Stimulated activated CD4-positive, alpha-beta T cell treated with anti-CD3 and anti-CD28 coated beads, TNF-alpha, amount 100 ng/mL, for 24 hours (primary cell): ENCODE data around the gene IGSF3.

Experiments used
- DNase-seq, 3 experiments: peaks; one replicate each; pipeline ENCODE4 v3.0.0-alpha.2; 2020; ENCODE audit warnings: low read depth in 3 of 3

Gene IGSF3

DNA sequence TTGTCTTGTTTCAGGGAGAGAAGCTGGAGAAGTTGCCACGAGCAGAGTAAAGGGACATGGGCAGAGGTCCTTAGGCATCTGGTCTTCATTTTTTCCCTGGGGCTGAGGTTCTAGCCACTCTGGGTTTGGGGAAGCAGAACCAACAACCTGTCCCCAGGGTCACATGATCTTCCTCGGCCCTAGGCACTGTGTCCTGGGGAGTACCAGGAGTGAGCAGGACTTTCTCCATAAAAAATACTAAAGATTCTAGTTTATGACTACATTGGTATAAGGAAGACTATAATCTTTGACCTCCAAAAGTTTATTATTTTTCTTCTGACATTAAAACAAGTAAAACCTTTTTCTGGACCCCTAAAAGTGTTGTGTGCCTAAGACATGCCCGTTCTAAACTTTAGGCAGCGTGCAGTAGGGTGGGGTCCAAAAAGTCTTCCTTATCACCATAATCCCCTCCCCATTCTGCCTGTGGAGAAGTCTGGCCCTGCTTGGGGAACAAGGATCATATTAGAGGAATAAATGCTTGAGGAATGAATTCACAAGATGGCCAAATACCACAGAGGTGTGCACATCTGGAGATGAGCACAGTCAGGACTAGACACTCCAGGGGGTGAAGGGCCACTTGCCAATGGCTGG is 19.3 kb upstream of the IGSF3 start:
- no peak for DNase-seq

DNA sequence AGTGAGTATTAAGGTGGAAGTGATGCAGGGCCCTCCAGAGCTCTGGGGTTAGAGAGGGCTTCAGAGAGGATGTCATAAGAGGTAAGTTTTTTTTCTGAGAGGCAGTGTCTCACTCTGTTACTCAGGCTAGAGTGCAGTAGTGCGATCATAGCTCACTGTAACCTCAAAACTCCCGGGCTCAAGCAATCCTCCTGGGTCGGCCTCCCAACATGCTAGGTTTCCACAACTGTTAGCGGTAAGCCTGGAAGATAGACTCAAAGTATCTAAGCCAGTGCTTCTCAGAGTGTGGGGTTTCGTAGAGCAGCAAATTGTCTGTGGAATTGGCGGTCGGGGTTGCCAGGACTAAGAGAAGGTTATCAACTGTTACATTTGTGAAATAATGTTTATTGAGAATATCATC is 18.6 kb upstream of the IGSF3 start:
- no peak for DNase-seq

DNA sequence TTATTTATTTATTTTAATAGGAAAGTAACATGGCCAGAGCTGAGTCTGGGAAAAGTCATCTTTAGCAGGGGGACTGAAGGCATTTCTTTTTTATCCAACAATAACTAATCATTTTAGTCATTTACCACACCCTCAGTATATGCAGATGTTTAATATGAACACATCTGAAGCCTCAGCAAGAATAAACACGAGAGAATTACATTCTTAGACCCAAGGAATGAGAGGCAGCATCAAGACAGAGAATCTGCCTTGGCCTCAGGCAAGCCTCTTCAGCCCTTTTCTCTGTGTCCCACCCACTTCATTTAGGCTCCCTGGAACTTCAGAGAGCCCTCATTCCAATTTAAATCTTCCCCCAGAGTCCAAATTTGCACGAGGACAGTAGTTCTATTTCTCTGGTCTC is 17.0 kb upstream of the IGSF3 start:
- no peak for DNase-seq

DNA sequence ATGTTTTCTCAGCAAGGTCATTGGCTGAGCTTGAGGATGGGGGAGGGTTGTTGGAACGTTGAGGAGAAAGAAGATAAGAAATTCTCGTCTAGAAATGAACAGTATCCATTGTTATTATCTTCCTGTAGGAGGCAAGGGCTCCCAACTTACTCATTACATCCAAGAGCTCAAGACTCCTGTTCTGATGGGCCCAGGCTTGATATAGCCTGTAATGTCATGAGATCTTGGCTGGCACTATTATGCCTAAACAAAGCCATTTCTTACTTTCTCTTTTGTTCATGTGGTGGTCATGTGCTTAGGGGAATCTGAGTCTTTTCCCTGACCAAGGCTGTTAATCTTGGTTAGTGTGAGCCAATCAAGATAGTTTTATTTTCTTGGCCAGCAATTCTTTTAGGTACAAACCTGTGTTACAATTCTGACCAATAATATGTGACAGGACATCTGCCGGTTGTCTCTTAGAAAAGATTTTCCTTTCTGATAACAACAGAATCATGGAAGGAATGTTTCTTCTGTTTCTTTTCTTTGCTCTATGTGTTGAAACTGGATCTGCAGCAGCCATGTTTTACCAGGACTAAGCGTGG is 15.2 kb upstream of the IGSF3 start:
- no peak for DNase-seq

DNA sequence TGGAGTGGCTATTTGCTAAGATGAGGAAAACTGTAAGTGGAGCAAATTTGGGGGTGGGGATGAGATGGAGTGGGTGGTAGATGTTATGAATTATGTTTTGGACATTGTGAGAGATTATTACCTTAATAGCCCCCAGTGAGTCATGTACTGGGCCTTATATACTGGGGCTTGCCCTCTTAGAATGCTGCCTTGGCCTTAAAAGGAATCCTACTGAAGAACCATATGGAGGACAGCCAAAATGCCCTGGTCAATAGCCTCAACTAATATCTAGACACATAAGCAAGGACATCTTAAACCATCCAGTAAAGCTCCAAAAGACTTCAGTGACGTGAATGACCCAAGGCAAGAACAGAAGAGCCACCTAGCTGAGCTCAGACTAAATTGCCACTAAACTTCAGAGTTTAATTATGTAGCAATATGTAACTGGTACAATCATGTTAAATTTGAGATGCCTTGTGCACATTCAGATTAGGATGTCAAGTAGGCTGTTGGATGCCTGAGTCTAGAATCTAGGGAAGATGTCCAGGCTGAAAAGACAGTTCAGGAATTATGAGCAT is 13.9 kb upstream of the IGSF3 start:
- DNase-seq = no peak

DNA sequence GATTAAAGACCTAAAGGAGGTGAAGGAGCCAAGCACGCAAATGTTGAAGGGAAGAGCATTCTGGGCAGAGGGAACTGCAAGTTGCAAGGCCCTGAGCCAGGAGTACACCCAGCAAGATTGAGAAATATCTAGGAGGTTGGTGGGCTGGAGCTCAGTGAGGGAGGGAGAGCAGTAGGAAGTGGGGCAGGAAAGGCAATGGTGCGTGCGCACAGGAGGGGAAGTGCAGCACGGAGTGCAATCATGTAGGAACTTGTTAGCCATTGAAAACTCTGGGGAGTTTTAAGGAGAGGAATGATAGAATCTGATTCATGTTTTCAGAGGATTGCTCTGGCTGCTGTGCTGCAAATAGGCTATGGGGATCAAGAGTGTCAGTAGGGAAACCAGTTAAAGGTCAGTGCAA is 13.2 kb upstream of the IGSF3 start:
- no peak for DNase-seq

DNA sequence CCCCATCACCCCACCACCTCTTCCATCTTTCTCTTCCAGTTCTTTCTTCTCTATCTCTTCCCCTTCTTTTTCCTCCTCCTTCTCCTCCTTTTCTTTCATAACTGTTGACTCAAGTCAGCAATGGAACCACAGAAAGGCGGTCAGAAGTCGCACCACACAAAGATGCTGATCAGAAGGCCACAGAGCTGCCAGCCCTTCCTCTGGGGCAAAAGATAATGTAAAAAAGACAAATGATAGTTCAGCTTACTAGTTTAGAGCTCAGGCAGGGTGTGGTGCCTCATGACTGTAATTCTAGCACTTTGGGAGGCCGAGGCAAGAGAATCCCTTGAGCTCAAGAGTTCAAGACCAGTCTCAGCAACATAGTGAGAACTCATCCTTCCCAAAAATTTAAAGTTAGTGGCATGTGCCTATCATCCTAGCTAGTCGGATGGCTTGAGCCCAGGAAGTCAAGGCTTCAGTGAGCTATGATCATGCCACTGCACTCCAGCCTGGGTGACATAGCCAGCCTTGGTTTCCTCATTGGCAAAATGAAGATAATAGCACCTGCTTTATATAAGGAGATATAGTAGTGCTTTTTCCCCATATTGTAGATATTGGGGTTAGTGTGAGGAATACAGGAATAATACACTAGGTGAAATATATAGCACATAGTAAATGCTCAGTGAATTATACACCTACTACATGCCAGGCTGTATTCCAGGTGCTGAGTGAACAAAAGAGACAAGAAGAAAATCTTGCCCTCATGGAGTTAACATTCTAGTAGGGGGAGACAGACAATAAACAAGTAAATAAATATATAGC is 12.5 kb upstream of the IGSF3 start:
- no peak for DNase-seq

DNA sequence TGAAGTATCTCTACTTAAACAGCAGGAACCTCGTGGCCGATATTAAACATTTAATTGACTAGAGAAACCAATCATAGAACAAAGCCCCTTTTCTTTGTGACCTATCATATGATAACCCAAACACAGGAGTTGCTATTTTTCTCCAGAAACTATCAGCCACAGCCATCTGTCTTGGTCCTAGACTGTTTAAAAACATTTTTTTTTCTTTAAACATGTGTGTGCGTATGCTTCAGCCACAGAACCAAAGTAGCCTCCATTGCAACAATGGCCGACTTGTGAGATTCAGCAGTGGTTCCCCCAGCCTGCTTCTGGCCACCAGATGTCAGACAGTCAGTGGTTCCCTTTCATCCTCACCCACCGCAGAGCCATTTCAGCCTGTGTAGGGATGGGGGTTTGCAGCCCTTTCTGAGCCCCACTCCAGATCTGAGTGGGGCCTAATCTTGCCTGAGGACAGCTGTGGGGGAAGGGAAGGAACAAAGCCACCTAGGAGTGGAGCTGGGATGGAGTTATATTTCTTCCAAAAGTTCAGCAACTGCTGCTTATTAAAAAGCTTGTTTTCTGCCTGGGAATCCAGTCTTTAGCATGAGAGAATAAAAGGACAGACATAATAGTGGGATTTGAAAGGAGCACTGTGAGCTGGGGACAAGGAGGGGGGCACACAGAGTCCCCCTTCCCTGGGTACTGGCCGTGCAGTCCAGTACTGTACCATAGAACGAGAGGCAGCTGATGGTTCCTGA is 11.7 kb upstream of the IGSF3 start:
- no peak for DNase-seq

DNA sequence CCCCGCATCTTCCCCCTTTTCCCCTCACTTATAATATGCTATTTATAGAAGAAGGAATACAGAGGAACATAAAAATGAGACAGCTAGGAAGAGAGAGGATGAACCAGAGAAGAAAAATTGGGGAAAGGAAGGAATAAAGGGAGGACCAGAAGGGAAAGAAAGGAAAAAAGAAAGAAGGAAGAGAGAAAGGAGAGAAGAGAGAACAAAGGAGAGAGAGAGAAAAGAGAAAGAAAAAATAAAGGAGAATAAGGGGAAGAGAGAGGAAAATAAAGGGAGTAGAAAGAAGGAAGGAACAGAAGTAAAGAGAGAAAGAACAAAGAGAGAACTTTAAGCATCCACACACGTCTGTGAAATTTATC is 11.2 kb upstream of the IGSF3 start:
- DNase-seq = no peak

DNA sequence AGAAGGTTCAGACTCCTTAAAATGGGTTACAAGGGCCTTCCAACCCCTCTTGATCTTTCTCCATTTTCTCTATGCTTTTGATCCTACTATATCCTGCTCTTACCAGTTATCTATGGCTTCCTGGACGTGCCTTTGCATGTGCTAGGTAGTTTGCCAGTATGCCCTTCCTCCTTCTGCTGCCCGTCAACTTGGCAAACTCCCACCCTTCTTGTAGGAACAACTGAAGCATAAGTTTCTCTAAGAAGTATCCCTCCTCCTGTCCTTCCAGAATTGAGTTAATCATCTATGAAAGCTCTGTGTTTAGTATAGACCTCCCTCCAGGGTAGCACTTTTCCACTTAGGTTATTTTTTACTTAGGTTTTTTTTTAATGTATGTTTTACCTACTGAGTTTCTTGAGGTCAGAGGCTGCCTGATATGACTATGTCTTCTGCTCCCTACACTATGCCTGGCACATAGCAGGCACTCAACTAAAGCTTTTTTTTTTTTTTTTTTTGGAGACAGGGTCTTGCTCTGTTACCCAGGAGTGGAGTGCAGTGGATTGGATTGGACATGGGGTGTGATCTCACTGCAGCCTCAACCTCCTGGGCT is 10.0 kb upstream of the IGSF3 start:
- DNase-seq = no peak

DNA sequence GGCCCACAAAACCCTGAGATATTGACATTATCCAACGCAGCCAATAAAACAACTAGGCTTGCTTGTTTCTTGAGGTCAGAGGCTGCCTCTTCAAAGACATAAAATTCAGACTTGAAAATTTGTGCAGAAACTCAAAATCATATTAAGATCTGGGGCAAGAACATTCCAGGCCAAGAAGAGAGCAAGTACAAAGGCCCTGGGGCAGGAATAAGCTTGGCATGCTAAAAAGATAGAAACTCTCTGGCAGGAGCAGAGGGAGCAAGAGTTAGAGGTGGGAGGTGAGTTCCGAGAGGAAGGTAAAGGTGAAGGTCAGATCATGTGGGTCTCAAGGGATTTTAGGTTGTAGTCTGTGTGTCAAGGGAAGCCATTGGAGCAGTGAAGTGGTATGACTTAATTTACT is 8.8 kb upstream of the IGSF3 start:
- DNase-seq = no peak

DNA sequence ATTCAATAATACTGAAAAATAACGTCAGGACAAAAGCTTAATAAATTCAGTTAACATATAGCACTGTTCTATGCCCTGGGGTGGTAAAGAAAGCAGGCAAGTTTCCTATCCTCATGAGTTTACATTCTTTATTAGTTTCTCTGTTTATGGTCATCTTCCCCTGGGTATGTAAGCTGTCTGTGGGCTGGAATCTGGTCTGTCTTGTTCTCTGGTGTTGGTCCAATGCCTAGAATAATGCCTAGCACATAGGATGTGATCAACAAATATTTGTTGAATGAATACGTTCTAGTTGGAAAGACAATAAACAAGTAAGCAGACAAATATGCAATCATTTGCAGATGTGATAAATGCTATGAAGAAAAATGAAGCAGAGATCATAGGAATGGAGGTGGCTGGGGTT is 7.2 kb upstream of the IGSF3 start:
- no peak for DNase-seq

DNA sequence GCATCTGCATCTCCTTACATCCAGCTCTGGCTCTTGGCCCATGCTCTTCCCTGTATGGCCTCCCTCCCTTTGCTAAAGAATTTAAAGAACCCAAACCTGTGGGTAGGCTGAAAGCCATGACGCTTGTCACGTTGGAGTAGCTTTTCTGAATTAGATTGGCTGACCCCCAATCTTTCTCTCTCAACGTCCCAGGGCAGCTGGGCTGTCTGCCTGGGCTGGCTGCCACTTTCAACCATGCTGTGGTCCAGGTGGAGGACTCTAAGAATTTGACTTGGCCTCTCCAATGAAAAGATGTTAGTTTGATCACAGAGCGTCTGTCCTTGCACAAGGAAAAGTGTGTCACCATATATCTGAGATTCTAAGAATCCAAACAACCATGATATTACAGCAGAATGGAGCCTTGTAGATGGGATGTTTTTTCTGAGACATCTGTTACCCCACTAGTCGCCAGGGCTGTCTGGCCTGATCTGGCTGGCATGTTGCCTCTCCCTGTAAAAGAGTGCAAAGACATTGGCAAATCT is 6.5 kb upstream of the IGSF3 start:
- DNase-seq = no peak

DNA sequence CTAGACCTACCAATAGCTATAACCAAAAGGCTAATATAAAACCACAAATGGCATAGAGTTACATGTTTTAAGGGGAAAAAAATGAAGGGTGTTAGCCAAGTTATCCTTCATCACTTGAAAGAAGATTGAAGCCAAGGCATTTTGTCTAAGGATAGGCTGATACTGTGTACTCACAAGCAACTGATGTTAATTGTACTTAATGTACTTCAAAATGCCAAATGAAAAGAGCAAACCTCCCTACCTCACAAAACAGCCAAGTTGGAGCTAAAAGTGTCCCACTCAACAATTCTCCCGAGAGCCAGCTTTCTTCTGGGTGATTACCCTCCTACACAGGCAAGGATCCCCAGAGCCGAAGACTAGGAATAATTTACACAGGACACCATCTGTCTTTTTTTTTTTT is 4.4 kb upstream of the IGSF3 start:
- no peak for DNase-seq

DNA sequence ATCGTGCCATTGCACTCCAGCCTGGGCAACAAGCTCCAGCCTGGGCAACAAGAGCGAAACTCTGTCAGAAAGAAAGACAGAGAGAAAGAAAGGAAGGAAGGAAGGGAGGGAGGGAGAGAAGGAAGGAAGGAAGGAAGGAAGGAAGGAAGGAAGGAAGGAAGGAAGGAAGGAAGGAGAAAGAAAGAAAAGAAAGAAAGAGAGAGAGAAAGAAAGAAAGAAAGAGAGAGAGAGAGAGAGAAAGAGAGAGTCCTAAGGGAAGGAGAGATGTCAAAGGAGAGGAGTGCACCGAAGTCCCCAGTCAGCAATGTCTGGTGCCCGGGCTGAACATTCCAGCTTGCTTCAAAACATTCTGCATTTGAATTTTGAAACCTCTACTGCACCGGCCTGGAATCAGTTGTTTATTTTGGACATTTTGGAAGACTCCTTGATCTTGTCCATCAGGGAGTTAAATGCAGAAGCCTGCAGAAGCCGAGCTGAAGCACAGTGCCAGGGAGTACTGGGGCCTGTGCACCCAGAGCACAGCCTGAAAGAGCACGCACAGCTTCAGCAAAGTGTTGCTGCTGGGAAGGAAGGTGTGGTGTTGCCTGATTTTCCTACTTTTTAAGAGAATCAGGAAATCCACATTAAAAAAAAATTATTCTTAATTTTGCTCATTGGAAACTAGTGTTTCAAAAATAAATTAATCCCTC is 3.7 kb upstream of the IGSF3 start:
- no peak for DNase-seq

DNA sequence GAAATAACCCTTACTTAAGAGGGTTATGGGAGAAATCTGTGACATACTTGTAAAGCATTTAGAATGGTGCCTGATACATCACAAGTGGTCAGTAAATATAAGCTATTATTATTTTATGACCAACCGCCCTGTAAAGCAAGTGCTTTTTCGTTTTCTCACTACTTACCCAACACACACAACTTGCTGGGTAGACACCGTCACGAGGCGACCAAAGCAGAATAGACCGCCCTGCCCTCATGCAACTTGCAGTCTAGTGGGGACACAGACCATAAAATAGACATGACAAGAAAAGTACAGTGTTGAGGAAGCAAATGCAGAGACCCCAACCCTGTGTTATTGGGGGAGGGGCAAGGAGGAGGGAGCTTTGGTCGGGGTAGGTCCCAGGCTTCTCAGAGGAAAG is 744 bp upstream of the IGSF3 start:
- DNase-seq = no peak

DNA sequence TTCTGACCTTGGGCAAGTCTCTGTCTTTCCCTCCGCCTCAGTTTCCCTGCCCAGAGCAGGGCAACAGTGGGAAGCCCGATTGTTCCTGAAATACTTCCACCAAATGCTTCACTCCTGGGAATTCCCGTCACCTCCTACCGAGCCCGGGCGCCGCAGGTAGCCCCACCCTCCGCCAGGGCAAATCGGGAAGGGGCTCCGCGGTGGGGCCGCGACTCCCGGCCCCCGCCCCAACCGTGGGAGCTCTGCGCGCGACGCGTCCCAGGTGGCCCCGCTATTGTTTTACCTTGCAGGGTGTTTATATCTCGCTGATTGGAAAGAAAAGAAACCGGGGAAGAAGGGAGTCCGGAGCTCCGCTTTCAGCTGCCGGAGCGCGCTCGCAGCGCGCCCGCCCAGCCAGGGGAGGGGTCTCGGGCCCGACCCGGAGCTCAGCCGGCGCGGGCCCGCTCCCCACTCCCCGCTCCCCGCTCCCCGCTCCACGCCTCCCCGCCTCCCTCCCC is 407 bp downstream of the IGSF3 start:
- no peak for DNase-seq

DNA sequence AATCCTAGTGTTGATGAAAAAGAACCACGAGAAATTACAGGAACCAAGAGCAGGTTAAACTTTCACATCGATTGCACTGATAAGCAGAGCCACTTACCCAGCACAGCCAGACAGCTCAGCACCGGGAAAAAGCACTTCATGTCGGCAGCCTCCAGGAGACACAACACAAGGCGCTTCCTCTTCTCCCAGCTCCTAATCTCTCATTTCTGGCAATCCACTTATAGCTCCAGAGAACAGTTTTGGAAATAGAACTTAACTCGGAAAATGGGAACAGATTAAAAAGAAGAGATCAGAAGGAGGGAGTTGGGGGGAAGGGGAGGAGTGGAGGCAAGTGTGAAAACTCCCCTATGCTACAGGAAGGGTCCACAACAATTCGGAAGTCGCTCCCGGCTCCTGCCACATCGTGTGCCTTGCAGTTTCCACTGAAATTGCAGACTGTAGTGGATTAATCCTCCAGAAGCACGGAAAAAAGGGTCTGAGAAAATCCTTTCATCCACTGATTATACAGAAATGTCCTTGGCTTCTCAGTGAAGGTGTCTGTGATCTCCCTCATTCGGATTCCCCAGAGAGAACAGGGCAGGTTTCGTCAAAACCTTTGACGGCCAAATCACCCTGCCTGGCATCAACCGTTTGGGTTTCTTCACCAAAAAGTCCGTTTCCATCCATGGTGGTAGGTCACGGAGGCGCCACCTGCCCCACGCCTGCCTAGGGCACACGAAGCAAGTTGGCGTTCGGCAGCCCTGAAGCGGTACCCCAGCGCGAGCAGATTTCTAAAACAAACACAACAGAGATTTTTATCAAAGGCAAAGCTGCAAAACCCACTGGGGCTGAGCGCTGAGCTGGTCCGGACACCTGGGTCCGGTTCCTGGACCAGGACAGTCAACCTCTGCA is 1.1 kb downstream of the IGSF3 start:
- peak in 1 of 3 experiments; percentile 9 for DNase-seq

DNA sequence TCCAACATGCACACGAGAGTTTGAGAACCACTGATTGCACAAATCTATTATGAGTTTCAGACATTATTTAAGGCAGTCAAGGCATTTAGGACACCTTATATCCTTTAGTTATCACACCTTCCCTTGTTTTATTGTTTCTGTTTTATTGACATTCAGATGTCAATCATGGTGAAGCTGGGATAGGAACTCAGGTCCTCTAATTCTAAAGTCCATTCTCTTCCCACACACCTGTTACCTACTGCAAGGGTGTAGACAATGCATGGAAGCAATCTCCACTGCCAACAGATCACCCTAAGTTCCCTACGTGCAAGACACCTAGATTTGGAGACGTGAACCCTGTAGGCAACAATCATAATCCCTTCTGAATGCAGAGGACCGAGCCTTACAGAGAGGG is 2.6 kb downstream of the IGSF3 start:
- no peak for DNase-seq

DNA sequence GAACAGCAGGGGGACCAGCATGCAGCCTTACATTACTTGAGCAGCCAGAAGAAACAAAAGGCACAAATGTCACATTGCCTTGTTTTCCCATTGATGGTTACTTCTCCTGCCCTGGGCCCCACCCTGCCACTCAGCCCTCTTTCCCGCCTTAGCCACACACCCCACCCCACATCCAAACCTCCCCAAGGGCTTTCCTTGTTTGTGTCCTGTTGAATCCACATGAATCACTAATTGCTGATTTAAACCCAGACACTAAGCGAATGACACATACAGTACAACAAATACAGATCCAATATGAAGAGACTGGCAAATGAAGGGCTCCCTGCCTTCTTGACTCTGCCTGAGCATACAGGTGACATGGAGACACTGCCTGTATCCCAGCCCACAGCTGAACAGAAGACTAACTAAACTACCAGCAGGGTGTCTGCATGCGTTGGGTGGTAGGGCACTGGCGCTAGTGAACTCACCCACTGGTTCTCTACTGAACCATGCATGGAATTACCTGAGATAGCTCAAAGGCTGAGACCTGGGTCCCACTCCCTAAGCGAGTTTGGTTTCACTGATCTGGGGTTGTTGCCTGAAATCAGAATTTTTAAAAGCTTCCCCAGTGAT is 3.1 kb downstream of the IGSF3 start:
- DNase-seq = no peak
